ENCODE results near the gene U2AF1L4.

The U2AF1L4 gene

GRCh38 chr19:35723671-35724070, 21.5 kb downstream of the U2AF1L4 start:
- DNase-seq, result no peak

GRCh38 chr19:35722897-35723296, 22.3 kb downstream of the U2AF1L4 start:
- DNase-seq, result no peak

- no peak for DNase-seq
Measured at GRCh38 chr19:35722461-35722860, 22.8 kb downstream of the U2AF1L4 start.

- DNase-seq, result no peak
Measured at GRCh38 chr19:35721374-35721773, 23.8 kb downstream of the U2AF1L4 start.

GRCh38 chr19:35720648-35721047, 24.6 kb downstream of the U2AF1L4 start:
- no peak for DNase-seq

GRCh38 chr19:35720163-35720524, 25.1 kb downstream of the U2AF1L4 start:
- DNase-seq, result no peak

- DNase-seq, result no peak
Measured at GRCh38 chr19:35719402-35720162, 25.6 kb downstream of the U2AF1L4 start.

GRCh38 chr19:35718345-35719041, 26.7 kb downstream of the U2AF1L4 start:
- DNase-seq, result no peak

GRCh38 chr19:35717665-35718344, 27.4 kb downstream of the U2AF1L4 start, which contains the start of gene KMT2B:
KMT2B (plus strand) TSS chr19:35718003; CDS start chr19:35718019, 16 bp downstream.
- DNase-seq, result no peak

- DNase-seq, result peak; percentile 93
Measured at GRCh38 chr19:35716801-35717664, 28.2 kb downstream of the U2AF1L4 start.

GRCh38 chr19:35715981-35716800, 29.0 kb downstream of the U2AF1L4 start:
- DNase-seq, result no peak

- no peak for DNase-seq
Measured at GRCh38 chr19:35715355-35715809, 29.8 kb downstream of the U2AF1L4 start.

- DNase-seq, result no peak
Measured at GRCh38 chr19:35714601-35715354, 30.4 kb downstream of the U2AF1L4 start.

GRCh38 chr19:35713904-35714495, 31.2 kb downstream of the U2AF1L4 start:
- no peak for DNase-seq

GRCh38 chr19:35713506-35713850, 31.7 kb downstream of the U2AF1L4 start:
- no peak for DNase-seq

GRCh38 chr19:35712567-35713505, 32.4 kb downstream of the U2AF1L4 start:
- DNase-seq, result no peak

- DNase-seq, result no peak
Measured at GRCh38 chr19:35710784-35711723, 34.2 kb downstream of the U2AF1L4 start.

GRCh38 chr19:35708391-35708790, 36.8 kb downstream of the U2AF1L4 start:
- no peak for DNase-seq

All from NCI-H1694 treated with DMSO at 0.1 percent for 48 hours (cell line).